HG02642 (cell line): ENCODE data around the gene KIRREL3.

ENCODE experiments used
- ATAC-seq: cut with Tn5 transposase; IDR thresholded peaks from one replicate; pipeline ENCODE4 v1.9.1; 2021; ENCODE audit warnings: mild to moderate bottlenecking; ENCODE audit not compliant: unreplicated experiment, poor library complexity

KIRREL3 gene

DNA sequence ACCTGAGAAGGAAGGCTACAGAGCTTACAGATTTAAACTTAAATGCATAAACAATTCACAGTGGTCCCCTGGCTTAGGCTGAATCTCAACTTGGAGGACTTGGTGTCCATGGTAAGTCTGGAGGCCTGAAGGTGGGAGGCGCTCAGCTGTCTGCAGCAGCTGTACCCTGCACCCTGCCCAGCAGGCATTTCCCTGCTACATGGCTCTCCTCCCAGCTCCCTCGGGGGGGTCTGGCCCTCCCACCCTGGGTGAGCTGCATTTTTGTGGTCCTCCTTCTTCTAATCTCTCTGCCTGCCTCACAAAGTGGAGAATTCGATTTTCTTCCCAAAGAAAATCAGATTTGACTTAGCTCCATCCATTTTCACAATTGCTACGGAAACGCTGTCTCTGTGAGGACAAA, 273.2 kb downstream of the KIRREL3 start:
- no peak for ATAC-seq

DNA sequence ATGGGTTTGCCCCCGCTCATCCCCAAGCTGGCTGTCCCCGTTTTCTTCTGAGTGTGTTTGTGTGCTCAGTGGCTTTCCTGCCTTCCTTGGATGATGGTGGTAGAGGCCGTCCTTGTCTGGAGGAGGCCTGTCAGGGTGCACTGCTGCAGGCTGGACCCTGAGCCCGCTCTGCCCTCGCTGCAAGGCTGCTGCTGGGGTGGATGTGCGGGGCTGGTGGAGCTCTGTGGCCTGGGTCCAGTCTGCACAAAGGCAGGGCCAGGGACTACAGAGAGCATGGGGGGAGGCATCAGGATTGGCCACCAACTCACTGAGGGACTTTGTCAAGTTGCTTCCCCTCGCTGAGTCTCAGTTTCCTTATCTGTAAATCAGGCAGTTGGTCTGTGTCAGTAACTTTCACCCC, 275.0 kb downstream of the KIRREL3 start:
- ATAC-seq, result no peak

DNA sequence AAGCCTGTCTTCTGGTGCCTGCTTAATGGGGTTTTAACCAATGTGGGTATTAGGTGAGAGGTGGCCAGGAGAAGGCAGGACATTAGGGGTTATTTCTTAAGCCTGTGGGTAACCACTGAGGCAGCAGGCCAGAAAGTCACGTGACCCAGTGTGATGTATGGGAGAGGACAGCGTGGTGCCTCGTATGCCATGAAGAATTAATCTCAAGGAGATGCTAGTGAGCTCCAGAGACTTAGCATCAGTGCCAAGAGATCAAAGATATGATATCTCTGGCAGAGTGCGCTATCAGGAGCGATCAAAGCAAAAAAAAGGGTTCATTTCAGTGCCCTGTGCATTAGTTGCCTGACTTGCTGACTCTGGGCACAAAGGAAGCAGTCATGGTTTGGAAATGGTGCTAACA, 275.5 kb downstream of the KIRREL3 start:
- ATAC-seq, result no peak

DNA sequence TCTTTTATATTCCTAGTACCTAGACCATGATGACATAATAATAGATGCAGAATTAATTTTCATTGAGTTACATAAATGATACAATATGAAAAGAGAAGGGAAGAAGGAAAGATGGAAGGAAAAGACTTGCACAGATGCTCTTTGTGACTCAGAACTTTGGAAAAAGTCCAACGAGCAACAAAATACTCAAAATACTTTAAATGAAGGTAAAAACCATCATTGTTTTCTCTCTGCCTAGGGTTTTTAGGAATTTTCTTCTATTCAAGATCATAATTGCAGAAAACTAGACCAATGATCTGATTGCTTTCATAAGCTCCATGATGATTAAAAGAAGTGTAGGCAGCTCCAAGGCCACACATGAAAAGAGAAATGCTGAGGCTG, 276.9 kb downstream of the KIRREL3 start:
- no peak for ATAC-seq

DNA sequence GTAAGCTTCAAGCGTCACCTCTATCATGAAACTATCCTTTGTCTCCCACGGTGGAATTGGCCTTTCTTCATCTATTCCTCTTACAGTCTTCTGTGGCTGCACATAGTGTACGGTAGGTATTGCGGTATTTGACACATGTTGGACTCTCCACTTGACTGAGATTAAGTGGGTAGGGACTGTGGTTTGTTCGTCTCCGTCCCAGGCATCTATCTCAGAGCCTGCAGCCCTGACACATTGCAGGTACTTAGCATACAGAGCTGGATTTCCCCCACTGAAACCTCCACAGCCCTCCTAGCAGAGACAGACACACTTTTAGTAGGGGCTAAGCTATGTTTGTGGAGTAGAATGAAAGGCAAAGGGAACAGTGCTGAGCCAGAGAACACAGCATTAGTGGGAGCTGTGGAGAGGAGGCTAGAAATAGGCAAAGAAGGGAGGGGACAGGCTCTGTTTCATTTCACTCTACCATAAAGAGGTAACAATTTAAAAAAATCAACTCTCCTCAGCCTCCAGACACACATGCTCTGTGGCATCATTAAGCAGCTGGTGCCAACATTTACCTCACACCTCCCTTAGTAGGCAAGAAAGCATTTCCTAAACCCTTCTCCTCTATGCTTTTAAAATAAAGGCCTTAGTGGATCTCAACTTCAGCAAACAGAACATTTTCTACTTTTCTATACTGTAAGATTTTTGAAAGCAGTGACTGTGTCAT, 277.5 kb downstream of the KIRREL3 start:
- ATAC-seq, result no peak

DNA sequence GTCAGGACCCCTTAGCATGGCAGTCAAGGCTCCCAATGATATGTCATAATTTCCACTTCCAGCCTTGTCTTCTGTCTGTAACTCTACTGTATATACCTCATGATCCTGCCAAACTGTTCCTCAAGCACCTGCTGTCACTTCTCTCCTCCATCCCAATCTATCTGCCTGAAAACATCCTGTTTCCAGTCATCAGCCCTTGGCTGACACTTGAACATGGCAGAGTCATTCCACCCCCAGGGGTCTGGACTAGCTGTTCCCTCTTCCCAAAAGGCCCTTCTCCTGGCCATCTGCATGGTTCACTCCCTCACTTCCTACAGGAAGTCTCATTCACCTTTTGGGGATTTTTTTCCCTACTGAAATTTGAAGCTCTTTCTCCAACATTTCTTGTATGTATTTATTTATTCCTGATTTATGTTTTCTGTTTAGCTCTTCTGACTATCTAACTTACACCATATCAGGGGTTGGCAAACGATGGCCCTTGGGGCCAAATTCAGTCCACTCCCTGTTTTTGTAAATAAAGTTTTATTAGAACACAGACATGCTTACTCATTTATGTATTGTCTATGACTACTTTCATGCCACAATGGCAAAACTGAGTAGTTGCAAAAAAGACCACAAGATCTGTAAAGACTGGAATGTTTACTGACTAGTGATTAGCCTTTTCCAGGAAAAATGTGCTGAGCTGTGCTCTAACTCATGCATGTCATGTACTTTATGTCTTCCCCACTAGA, 278.4 kb downstream of the KIRREL3 start:
- no peak for ATAC-seq

DNA sequence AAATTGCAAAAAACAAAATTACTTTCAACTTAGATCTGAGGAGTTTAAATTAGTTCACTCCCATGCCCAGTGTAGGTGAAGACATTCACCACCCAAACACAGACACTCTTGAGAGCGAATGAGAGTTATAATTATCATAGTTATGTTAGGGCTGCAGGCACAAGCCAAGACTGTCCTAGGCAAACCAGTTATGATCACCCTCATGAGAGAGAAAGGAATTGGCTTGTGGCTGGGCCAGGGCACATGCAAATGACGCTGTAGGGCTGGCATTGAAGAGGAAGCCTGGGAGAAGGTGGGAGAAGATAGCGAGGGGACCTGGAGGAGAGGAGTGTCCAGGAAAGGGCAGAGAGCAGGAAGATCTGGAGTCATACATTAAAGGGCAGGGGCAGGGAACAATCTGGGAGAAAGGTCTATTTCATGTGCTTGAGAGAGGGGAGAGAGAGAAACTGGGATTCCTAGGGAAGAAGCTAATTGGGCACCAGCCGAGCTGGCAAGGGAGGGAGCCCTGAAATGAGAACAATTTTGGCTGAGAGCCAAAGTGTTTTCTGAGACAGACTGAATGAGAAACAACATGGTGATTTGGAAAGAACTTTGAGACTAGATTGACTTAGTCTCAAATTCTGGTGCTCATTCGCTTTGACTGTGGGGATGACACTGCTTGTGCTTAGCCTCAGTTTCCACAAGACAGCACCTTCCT, 279.9 kb downstream of the KIRREL3 start:
- ATAC-seq, result no peak

DNA sequence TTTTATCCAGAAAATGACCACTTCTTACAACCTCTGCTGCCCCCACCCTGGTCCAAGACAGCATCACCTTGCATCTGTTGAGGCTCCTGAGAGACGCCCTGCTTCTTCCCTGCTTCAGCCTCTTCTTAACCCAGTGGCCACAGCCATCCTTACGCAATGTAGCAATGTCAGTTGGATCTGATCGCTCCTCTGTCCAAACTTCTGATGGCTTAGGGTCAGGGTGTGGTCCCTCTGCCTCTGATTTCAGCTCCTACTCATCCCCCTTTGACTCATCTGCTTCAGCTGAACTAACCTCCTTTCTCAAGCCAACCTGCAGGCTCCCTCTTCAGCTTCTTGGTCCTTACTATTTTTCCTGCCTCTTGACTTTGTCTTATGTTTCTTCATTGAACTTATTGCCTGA, 280.8 kb downstream of the KIRREL3 start:
- no peak for ATAC-seq

DNA sequence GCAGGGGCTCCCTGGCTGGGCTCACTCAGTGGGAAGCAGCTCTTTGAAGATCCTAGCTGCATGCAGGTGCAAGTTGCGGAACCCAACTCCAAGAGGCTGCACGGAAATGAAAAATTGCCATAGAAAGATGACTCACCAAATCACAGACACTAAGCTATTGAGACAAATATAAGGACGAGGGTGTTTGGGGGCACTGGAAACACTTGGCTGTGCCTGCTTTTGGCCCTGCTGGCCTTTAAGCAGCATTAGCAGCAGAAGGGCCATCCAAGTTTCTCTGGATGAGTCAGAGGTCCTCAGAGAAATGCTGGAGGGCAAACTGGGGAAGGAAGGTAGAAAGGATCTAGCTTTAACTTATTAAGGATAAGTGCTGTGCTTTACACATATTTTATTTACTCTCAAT, 282.3 kb downstream of the KIRREL3 start:
- no peak for ATAC-seq

DNA sequence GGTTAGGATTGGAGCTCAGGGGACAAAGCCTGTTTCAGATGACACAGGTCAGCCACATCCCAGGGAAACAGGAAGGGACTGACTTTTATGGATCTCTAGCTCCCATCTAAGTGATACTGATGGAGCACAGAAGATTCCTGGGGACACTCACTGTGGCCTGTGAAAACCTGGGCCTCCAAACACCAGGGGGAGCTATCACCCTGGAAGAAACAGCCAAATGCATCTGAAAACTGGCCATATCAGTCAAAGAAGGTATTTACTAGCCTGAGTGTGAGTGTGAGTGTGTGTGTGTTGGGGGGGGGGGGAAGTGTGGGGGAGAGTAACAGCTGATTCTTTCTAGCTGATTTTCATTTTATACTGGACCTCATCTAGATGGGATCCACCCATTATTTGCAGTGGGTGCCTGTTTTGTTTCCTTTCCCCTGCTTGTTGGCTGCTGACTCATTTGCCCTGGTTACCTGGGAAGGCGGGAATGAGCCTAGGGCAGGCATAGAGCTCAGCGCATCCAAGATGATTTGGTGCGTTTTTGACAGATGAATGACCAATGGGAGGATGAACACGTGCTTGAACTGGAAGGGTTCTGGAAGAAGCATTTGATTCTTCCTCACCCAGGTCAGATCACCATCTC, 284.0 kb downstream of the KIRREL3 start:
- ATAC-seq, result no peak

DNA sequence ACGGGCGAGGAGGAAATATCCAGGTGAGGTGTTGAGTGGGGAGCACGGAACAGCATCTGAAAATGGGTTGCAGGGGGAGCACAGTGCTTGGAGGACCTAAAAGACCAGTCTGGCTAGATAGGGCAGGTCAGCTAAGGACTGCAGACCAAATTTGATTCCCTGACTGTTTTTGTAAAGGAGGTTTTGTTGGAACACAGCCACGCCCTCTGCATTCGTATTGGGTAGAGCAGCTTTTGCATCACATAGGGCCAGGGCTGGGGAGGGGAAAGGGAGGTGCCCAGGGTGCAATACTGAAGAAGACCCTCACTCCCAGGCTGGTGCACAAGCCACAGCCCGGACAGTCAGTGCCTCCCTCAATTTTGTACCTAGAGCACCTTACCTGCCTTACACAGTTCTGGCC, 286.8 kb downstream of the KIRREL3 start:
- no peak for ATAC-seq

DNA sequence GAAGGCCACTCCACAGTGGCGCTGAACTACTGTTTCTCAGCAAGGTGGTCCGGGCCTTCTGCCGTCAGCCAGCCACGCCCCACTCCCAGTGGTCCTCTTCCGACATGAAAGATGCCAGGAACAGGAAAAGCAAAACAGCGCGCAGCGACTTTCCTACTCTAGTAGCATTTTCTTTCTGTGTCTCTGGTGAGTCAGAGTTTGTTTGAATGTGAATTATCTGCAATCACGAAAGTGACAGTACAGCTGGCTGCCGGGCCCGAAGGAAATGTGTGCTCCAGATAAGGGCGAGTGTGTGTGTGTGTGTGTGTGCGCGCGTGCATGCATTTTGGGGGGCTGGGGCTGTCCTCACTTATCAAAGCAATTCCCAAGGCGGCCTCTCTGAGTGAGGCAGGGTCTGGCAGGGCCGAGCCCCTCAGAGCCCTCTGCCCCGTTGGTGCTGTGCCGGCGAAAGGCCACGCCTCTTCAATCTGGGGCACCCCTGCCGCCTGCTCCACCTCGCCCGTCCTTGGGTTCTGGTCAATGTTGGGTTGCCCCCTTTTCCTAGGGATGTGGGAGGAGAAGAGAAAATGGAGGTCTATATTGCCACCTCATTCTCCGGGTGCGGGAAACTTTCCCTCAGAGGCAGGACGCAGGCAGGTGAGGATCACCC, 288.5 kb downstream of the KIRREL3 start:
- no peak for ATAC-seq

DNA sequence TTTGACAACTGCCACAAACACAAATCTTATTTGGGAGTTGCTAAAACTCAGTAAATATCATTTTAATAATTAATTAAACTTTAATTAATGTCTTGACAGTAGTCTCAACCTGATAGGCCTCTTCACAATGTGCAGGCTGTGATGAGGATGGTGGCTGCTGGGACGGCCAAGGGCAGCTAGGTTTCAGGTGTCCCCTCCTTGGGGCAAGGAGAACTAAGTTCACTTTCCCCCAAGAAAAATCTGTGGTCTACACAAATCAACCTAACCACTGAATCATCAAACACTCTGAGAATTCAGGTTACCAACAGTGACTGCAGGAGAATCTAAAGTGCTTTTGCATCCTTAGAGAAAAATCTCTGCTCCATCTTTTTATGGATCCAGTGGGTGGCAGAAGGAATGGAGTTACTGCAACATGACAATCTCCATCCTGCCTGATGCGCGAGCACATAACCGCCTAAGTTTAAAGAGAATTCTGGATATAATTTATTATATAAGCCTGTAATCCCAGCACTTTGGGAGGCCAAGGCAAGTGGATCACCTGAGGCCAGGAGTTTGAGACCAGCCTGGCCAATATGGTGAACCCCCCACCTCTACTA, 289.7 kb downstream of the KIRREL3 start:
- ATAC-seq, result no peak

DNA sequence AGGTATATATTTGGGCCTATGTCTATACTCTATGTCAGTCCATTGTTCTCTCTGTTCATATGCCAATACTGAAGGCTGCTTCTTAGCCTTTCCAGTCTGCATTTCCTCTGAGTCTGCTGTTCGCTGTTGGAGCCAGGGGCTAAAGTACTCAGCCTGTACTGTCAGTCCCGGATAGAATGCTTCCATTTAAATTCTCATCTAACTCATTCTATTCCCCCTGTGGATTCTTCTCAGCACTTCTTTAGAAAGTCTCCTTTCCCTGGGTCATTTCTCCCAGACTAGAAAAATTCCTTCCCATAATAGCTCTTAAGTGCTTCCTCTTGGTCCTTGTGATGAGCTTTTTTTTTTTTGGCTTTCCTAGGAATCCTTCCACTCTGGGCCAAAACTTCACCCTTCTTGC, 293.1 kb downstream of the KIRREL3 start:
- ATAC-seq, result no peak

DNA sequence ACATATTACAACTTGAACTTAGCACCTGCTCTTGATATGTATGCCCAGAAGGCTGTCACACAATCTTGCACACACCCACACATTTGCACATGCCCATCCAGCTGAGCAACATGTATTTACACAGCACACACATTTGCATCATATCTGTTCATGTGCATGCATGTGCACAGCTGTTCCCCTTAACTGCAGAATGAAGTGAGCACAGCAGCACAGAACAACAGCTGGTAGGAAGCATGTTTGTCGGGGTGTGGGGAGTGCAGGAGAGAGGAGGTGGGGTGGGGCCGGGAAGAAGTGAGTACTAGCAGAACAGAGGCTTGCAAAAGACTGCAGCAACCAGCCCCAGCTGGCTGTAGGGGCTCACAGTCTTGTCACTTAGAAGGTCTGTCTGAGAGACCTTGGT, 296.5 kb downstream of the KIRREL3 start:
- no peak for ATAC-seq

DNA sequence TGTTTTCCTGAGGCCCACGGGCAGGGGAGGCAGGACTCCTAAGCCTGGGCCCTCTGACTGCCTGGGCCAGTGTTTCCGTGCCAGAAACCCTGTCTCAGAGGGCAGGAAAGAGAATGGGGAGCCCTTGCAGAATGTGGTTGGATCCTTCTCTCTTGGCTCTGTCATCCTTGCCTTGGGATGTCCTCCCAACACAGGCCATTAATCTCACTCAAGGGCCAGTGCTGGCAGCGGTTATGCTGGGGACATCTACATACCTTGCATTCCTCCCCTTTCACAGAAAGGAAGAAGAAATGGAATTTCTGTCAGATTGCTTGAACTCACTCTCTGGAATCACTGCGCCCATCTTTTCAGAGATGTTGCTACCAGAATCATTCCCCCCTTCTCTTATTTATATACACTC, 296.9 kb downstream of the KIRREL3 start:
- ATAC-seq, result no peak

DNA sequence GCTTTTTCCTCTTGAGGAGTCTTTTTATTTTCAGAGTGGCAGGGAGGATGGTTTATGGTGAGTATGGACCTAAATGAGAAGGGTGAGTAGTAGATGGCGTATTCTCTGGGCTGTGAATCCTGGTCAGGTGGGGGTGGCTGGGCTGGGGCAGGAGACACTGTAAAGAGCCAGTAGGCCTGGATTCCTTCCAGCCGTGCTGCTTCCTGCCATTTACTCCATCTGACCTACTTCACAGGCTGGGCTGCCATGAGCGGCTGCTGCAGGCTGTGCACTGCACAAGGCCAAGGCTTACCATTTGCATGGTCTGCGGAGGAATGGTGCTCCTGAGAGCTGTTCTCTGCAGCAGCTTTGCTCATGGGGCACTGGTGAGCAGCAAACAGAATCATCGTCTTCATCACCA, 297.6 kb downstream of the KIRREL3 start:
- ATAC-seq, result no peak

DNA sequence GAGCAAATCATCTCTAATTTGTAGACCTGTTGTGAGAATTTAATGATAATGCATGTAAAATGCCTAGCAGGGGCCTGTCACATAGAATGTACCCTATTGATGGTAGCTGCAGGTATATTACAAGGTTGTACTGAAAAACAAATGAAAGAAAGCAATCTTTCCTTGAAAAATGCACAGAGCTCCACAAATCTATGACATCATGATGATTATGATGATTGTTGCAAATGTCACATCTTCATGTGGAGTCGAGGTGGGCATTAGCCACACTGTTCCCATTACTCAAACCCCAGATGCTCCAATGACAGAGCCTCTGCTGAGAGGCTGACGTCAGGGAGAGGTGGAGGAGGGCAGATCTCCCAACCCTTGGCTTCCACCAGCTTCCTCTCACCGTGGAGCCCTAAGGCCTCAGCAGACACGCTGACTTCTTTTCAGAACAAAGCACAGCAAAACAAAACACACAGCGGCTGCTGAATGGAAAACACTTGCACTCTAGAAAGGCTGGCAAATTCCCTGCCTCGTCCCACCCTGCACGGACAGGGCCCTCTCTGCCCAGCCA, 298.3 kb downstream of the KIRREL3 start:
- ATAC-seq, result no peak

DNA sequence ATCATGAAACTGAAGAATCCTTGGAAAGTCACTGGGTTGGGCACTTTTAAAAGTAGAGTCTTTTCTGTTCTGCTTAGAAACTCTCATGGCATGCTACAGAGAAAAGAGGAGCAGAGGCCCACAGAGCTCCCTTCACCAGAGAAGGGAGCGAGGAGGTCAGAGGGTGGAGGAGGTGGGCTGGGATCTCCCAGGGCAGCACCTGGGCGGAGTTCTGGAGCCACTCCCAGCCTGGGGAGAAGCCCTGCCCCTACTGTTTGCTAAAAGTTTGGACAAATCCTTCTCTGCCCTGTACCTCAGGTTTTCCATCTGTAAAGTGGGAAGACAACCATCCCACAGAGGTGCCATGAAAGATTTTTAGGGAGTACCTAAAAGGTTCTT, 299.1 kb downstream of the KIRREL3 start:
- no peak for ATAC-seq
